ENCODE measurements around the gene APOC4. TPM values are rescaled to one million over a fixed set of nuclear protein-coding genes. Genes with fewer than 3 reads are reported as not detected.

APOC4 gene
- total RNA-seq, 1 experiment from 2014 or later: not detected

GRCh38 chr19:44948237-44948636 lies 6.2 kb downstream of the APOC4 start:
- Histone ChIP-seq H3K14ac (ENCODE audit: insufficient read depth, low read length) (no peak overlapping the region), H4K5ac (ENCODE audit: insufficient read length, low read depth, low read length) (no peak overlapping the region), H3K79me2 (ENCODE audit: insufficient read depth, low read length) (no peaks in the 10 kb centered on the region), H3K27ac (ENCODE audit: insufficient read length, low read depth, low read length) (no peak overlapping the region), H4K8ac (replicated peaks; ENCODE audit: insufficient read length, low read depth, low read length) (no peak overlapping the region), H3K4me1 (ENCODE audit: insufficient read depth, low read length) (no peaks in the 10 kb centered on the region), H3K9ac (ENCODE audit: extremely low read depth, insufficient read length, low read length) (no peak overlapping the region), H3K18ac (ENCODE audit: insufficient read length, low read depth, low read length) (no peak overlapping the region), H2BK12ac (ENCODE audit: insufficient read length, low read depth, low read length) (no peak overlapping the region), H3K4me2 (ENCODE audit: insufficient read depth, insufficient read length, low read length) (no peak overlapping the region), H2AFZ (ENCODE audit: low read length) (no peak overlapping the region), H2BK120ac (ENCODE audit: low read depth, low read length, poor library complexity, severe bottlenecking) (no peak overlapping the region), H3K79me1 (ENCODE audit: insufficient read depth, low read depth, low read length, poor library complexity, severe bottlenecking) (no peaks in the 10 kb centered on the region), H3T11ph (ENCODE audit: low read length) (no peak overlapping the region), H3K27me3 (ENCODE audit: insufficient read depth, low read length) (no peaks in the 10 kb centered on the region), H3K23ac (ENCODE audit: insufficient read length, low read depth, low read length) (no peak overlapping the region), H3K23me2 (ENCODE audit: insufficient read length, low read depth, low read length, poor library complexity, severe bottlenecking) (peaks cover 3% of the 10 kb centered on the region), H2BK15ac (ENCODE audit: low read depth, low read length) (no peak overlapping the region), H4K91ac (ENCODE audit: insufficient read length, low read depth, low read length) (no peak overlapping the region), H2AK5ac (ENCODE audit: insufficient read length, low read length) (no peak overlapping the region), H2BK5ac (ENCODE audit: insufficient read length, low read length) (no peak overlapping the region), H3K9me3 (ENCODE audit: control insufficient read depth, low read depth, low read length) (no peaks in the 10 kb centered on the region), H4K20me1 (ENCODE audit: control insufficient read depth, insufficient read depth, insufficient read length) (no peaks in the 10 kb centered on the region), H3K56ac (ENCODE audit: insufficient read length, low read depth, low read length) (no peak overlapping the region), H3K4ac (ENCODE audit: low read depth, low read length) (no peak overlapping the region), H2BK20ac (ENCODE audit: low read depth, low read length, poor library complexity, severe bottlenecking) (no peak overlapping the region)
- TF ChIP-seq CTCF (conservative IDR thresholded peaks at IDR 0.05): no peak
- Mint-ChIP-seq H3K4me3 (no peak overlapping the region; a peak in 1 of 5 replicates), H3K27ac (no peak overlapping the region; a peak in 1 of 7 replicates), H3K9me3 (no peaks in the 10 kb centered on the region), H3K27me3 (ENCODE audit: low read depth) (peaks cover 2% of the 10 kb centered on the region; the same call in 1 of the 2 replicates), H3K36me3 (ENCODE audit: insufficient read depth in 1 of 3, low read depth in 3 of 3) (peaks cover 0 to 9% (median 5%) of the 10 kb centered on the region in 3 experiments; a peak in 4 of 7 replicates), H3K4me1 (0 out of 4 replicates have a peak, but pooled peaks cover 0 to 2% of the 10 kb centered on the region in 2 experiments)
- no CpG with 5 or more reads among the region's 5 CpGs for WGBS (ENCODE audit: extremely low coverage, insufficient read length, low lambda C conversion rate)
- DNase-seq: no peak

Data from H9 (cell line).